Endothelial cell of umbilical vein (primary cell): ENCODE measurements around the gene FGD5. TPM values are rescaled to one million over a fixed set of nuclear protein-coding genes. Genes with fewer than 3 reads are reported as not detected.

ENCODE experiments used
- BruUV-seq: library from RNA; stranded (reverse); fragments of 400-500 nt; replicated peaks from 2 replicates; lab custom pipeline; 2021; lab: Mats Ljungman, UMichigan
- CTCF ChIA-PET: fragments of 300-600, 350-600 bp; sonication (Branson Sonifier 250); formaldehyde crosslinking; loops from one replicate; lab custom pipeline; 2021; ENCODE audit warnings: antibody characterized with exemption, inconsistent platforms; lab: Charles Lee
- POLR2A ChIA-PET: fragments of 300-600, 350-600 bp; sonication (Branson Sonifier 250); formaldehyde crosslinking; loops from one replicate; lab custom pipeline; 2021; ENCODE audit warnings: antibody characterized with exemption, inconsistent platforms; lab: Charles Lee
- DNase-seq: peaks from one replicate; pipeline ENCODE4 v3.0.0-alpha.2; 2011; ENCODE audit warnings: low read depth, low spot score
- FAIRE-seq: peaks from 2 replicates; lab custom pipeline; 2011; peaks lifted over from hg19 to GRCh38; lab: Jason Lieb, UNC
- H2AFZ ChIP-seq: 2 replicates; pipeline ENCODE4 v1.6.0; 2012; ENCODE audit warnings: low read depth, low read length, control low read depth, inconsistent platforms
- H3K27ac ChIP-seq: 2 replicates; pipeline ENCODE4 v1.5.1; 2011; ENCODE audit warnings: low read depth, mild to moderate bottlenecking, control low read depth, low read length, moderate library complexity; ENCODE audit not compliant: insufficient read depth
- H3K27me3 ChIP-seq, 2 experiments: 2 replicates each; pipeline versions ENCODE4 v1.6.0 to v1.6.1; 2011; ENCODE audit warnings: low read length in 2 of 2, mixed read lengths in 1 of 2; ENCODE audit not compliant: control insufficient read depth in 2 of 2, insufficient read depth in 2 of 2
- H3K36me3 ChIP-seq, 2 experiments: 2 replicates in 1 of 2; 3 replicates in 1 of 2; pipeline ENCODE4 v1.5.1; 2011; ENCODE audit warnings: low read length in 2 of 2, mild to moderate bottlenecking in 1 of 2, moderate library complexity in 1 of 2; ENCODE audit not compliant: control insufficient read depth in 2 of 2, insufficient read depth in 2 of 2; ENCODE audit errors: extremely low read depth in 1 of 2
- H3K4me1 ChIP-seq: 3 replicates; pipeline ENCODE4 v1.5.1; 2011; ENCODE audit warnings: mild to moderate bottlenecking, low read length; ENCODE audit not compliant: control insufficient read depth, insufficient read depth; ENCODE audit errors: extremely low read depth
- H3K4me2 ChIP-seq: 2 replicates; pipeline ENCODE4 v1.6.1; 2011; ENCODE audit warnings: low read length, control low read depth, mixed read lengths; ENCODE audit not compliant: insufficient read depth
- H3K4me3 ChIP-seq, 3 experiments: fragments of 200-600 bp in 1 of 3; sonication (generic), shearing (Covaris generic) in 1 of 3; replicated peaks in 1 of 3; 2 replicates each; pipeline ENCODE4 v1.5.1; 2011 to 2016; ENCODE audit warnings: control low read depth in 3 of 3, low read length in 3 of 3, mild to moderate bottlenecking in 2 of 3, inconsistent platforms in 1 of 3, low read depth in 1 of 3, moderate library complexity in 1 of 3; ENCODE audit not compliant: insufficient read depth in 1 of 3
- H3K79me2 ChIP-seq: 2 replicates; pipeline ENCODE4 v1.6.0; 2012; ENCODE audit warnings: low read length, inconsistent platforms; ENCODE audit not compliant: control insufficient read depth, insufficient read depth
- H3K9ac ChIP-seq: replicated peaks from 2 replicates; pipeline ENCODE3; 2011; ENCODE audit warnings: low read length, control low read depth; ENCODE audit not compliant: insufficient read depth; ENCODE audit errors: extremely low read depth
- H3K9me1 ChIP-seq: replicated peaks from 3 replicates; pipeline ENCODE4 v1.6.0; 2011; ENCODE audit warnings: mild to moderate bottlenecking, low read length; ENCODE audit not compliant: control insufficient read depth, insufficient read depth; ENCODE audit errors: extremely low read depth
- H3K9me3 ChIP-seq: replicated peaks from 2 replicates; pipeline ENCODE4 v1.5.1; 2012; ENCODE audit warnings: low read length, inconsistent platforms; ENCODE audit not compliant: control insufficient read depth, insufficient read depth
- H4K20me1 ChIP-seq: replicated peaks from 2 replicates; pipeline ENCODE3; 2011; ENCODE audit warnings: mild to moderate bottlenecking, low read length; ENCODE audit not compliant: control insufficient read depth, insufficient read depth; ENCODE audit errors: extremely low read depth
- CTCF ChIP-seq, 2 donors: IDR thresholded peaks; 1 replicate in 1 of 2; 2 replicates in 1 of 2; pipeline ENCODE4 v1.5.1; 2011; ENCODE audit warnings: low read length in 2 of 2, mild to moderate bottlenecking in 2 of 2, moderate library complexity in 2 of 2, control low read depth in 1 of 2, inconsistent platforms in 1 of 2, low read depth in 1 of 2; ENCODE audit not compliant: insufficient read depth in 1 of 2; ENCODE audit errors: extremely low read depth in 1 of 2
- EZH2 ChIP-seq: IDR thresholded peaks from 2 replicates; pipeline ENCODE4 v1.6.1; 2012; ENCODE audit warnings: borderline replicate concordance, low read depth, mild to moderate bottlenecking, moderate library complexity, low read length, inconsistent platforms; ENCODE audit not compliant: severe bottlenecking
- FOS ChIP-seq: IDR thresholded peaks from 2 replicates; pipeline ENCODE4 v1.6.1; 2011; ENCODE audit warnings: mild to moderate bottlenecking, low read length, moderate library complexity, borderline replicate concordance; ENCODE audit not compliant: insufficient read depth
- GATA2 ChIP-seq: IDR thresholded peaks from 2 replicates; pipeline ENCODE4 v1.7.0; 2011; ENCODE audit warnings: low read depth, mild to moderate bottlenecking, moderate library complexity, mixed read lengths, low read length; ENCODE audit not compliant: insufficient read length, insufficient read depth
- JUN ChIP-seq: IDR thresholded peaks from 2 replicates; pipeline ENCODE4 v1.6.1; 2011; ENCODE audit warnings: borderline replicate concordance, low read depth; ENCODE audit not compliant: insufficient read length, insufficient read depth
- MAX ChIP-seq: IDR thresholded peaks from 2 replicates; pipeline ENCODE4 v1.6.1; 2011; ENCODE audit not compliant: insufficient read depth, insufficient read length
- MYC ChIP-seq: IDR thresholded peaks from one replicate; pipeline ENCODE4 v1.6.1; 2011; ENCODE audit warnings: mild to moderate bottlenecking, low read depth, low read length
- POLR2A ChIP-seq: IDR thresholded peaks from 2 replicates; pipeline ENCODE4 v1.6.1; 2012; ENCODE audit warnings: low read depth, mild to moderate bottlenecking, control low read depth, low read length
- POLR2AphosphoS5 ChIP-seq: IDR thresholded peaks from 2 replicates; pipeline ENCODE4 v1.6.1; 2012; ENCODE audit warnings: low read depth, mild to moderate bottlenecking, control low read depth, low read length, moderate library complexity; ENCODE audit not compliant: insufficient read depth
- dilution Hi-C: fragments of 300-500 bp; cut with MboI; formaldehyde crosslinking; loops from one replicate; pipeline ENCODE4 v1.15.0; 2019; ENCODE audit warnings: low sequenced_read_pairs; ENCODE audit not compliant: extremely low pct_ligation_motif_present
- intact Hi-C: fragments of 100-400 bp; cut with micrococcal nuclease; formaldehyde crosslinking; loops from one replicate; pipeline ENCODE4 v1.10.0; 2022
- polyA plus RNA-seq, 4 experiments: library from polyadenylated mRNA; depleted of rRNA in 3 of 4; stranded (reverse) in 3 of 4; unstranded in 1 of 4; fragments of >200 nt; gene quantifications; 2 replicates each; pipeline versions ENCODE4 v1.2.1 to v1.2.3, GENCODE V29; 2011 to 2012; ENCODE audit warnings: missing spikeins in 1 of 4
- total RNA-seq: library from RNA; stranded (reverse); gene quantifications from 2 replicates; pipeline ENCODE4 v1.2.3, GENCODE V29; 2021

Gene FGD5
- total and polyA plus RNA-seq, 2 donors (not counting 3 experiments of a cell fraction or from before 2014, with no cell fraction given) = 49.6 to 134 TPM

GRCh38 chr3:14852717-14853116, 34.0 kb downstream of the FGD5 start:
- CTCF ChIA-PET = no interaction called here
- POLR2A ChIA-PET = no interaction called here

More at GRCh38 chr3:14852717-14853116, 34.0 kb downstream of the FGD5 start:
- FAIRE-seq (no peak), DNase-seq (no peak)
- peaks cover 90% of the 10 kb centered on the region for H3K79me2 ChIP-seq
- H3K4me1 ChIP-seq = peaks cover 17% of the 10 kb centered on the region
- no peaks in the 10 kb centered on the region for H3K9me3 ChIP-seq
- no peak overlapping the region for H3K9ac ChIP-seq
- H3K4me2 ChIP-seq = no peak overlapping the region
- H3K36me3 ChIP-seq = no peaks in the 10 kb centered on the region
- H4K20me1 ChIP-seq = no peaks in the 10 kb centered on the region
- intact Hi-C loops = no loop called here
- no peak overlapping the region for H2AFZ ChIP-seq
- H3K4me3 ChIP-seq = no peak overlapping the region
- no peak overlapping the region for H3K27ac ChIP-seq
- BruUV-seq = no TSS peak
- H3K9me1 ChIP-seq = no peaks in the 10 kb centered on the region
- dilution Hi-C loops = no loop called here
- TF ChIP-seq EZH2 (no peak), FOS (no peak), POLR2A (no peak), MYC (no peak), CTCF (IDR thresholded peaks at IDR 0.05; ENCODE audit: extremely low read depth in 1 of 2, insufficient read depth in 1 of 2, low read depth in 1 of 2, low read length in 2 of 2) (no peak), GATA2 (no peak), MAX (no peak), POLR2AphosphoS5 (no peak), JUN (no peak)
- H3K27me3 ChIP-seq = no peaks in the 10 kb centered on the region
